ENCODE data around the gene PHF12.

PHF12 gene

DNA sequence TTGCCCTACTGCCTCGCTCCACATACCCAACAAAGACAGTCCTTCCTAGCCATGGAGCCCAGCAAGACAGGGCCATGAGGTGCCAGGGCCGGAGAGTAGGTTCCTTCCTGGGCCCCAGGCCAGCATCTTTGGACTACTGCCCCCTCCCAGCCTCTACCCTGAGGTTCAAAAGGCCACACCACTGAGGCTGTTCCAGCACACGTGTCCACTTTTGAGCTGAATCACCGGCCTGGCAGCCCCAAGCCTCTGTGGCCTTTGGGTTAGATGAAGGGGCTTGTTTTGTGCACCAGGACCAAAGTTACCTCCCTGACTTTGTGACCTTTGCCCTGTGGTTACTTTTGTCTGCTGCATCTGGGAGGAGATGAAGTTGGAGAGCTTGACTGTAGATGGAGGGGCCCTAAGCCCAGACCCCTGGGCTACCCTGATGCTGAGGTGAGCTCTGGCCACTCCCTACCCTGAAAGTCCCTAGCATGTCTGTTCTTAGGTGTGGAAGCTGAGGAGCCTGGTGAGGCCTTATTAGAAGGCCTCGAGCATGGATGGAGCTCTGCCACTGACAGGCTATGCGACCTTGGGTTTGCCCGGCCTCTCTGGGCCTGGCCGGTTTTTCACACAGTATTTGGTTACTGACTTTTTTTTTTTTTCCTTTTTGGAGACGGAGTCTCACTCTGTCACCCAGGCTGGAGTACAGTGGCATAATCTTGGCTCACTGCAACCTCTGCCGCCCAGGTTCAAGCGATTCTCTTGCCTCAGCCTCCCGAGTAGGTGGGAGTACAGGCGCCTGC, 42.5 kb upstream of the PHF12 start:
- ATAC-seq, result no peak
- TF ChIP-seq ZC3H10 (CRISPR knock-in tag; IDR thresholded peaks at IDR 0.05), result no peak
- TF ChIP-seq, protein P1, sequence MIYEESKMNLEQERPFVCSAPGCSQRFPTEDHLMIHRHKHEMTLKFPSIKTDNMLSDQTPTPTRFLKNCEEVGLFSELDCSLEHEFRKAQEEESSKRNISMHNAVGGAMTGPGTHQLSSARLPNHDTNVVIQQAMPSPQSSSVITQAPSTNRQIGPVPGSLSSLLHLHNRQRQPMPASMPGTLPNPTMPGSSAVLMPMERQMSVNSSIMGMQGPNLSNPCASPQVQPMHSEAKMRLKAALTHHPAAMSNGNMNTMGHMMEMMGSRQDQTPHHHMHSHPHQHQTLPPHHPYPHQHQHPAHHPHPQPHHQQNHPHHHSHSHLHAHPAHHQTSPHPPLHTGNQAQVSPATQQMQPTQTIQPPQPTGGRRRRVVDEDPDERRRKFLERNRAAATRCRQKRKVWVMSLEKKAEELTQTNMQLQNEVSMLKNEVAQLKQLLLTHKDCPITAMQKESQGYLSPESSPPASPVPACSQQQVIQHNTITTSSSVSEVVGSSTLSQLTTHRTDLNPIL (CRISPR knock-in tag; IDR thresholded peaks at IDR 0.05; ENCODE audit: low read depth), result no peak
- TF ChIP-seq, protein P2, sequence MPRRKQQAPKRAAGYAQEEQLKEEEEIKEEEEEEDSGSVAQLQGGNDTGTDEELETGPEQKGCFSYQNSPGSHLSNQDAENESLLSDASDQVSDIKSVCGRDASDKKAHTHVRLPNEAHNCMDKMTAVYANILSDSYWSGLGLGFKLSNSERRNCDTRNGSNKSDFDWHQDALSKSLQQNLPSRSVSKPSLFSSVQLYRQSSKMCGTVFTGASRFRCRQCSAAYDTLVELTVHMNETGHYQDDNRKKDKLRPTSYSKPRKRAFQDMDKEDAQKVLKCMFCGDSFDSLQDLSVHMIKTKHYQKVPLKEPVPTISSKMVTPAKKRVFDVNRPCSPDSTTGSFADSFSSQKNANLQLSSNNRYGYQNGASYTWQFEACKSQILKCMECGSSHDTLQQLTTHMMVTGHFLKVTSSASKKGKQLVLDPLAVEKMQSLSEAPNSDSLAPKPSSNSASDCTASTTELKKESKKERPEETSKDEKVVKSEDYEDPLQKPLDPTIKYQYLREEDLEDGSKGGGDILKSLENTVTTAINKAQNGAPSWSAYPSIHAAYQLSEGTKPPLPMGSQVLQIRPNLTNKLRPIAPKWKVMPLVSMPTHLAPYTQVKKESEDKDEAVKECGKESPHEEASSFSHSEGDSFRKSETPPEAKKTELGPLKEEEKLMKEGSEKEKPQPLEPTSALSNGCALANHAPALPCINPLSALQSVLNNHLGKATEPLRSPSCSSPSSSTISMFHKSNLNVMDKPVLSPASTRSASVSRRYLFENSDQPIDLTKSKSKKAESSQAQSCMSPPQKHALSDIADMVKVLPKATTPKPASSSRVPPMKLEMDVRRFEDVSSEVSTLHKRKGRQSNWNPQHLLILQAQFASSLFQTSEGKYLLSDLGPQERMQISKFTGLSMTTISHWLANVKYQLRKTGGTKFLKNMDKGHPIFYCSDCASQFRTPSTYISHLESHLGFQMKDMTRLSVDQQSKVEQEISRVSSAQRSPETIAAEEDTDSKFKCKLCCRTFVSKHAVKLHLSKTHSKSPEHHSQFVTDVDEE (CRISPR knock-in tag; IDR thresholded peaks at IDR 0.05), result no peak
- no peak for TF ChIP-seq TCF4 (CRISPR knock-in tag; IDR thresholded peaks at IDR 0.05; ENCODE audit: borderline replicate concordance)
- no peak for TF ChIP-seq ZNF8 (CRISPR knock-in tag; IDR thresholded peaks at IDR 0.05)
- no peak for TF ChIP-seq ZNF70 (CRISPR knock-in tag; IDR thresholded peaks at IDR 0.05)
- no peak for TF ChIP-seq TOX (CRISPR knock-in tag; IDR thresholded peaks at IDR 0.05; ENCODE audit: borderline replicate concordance)
- TF ChIP-seq, protein P3, sequence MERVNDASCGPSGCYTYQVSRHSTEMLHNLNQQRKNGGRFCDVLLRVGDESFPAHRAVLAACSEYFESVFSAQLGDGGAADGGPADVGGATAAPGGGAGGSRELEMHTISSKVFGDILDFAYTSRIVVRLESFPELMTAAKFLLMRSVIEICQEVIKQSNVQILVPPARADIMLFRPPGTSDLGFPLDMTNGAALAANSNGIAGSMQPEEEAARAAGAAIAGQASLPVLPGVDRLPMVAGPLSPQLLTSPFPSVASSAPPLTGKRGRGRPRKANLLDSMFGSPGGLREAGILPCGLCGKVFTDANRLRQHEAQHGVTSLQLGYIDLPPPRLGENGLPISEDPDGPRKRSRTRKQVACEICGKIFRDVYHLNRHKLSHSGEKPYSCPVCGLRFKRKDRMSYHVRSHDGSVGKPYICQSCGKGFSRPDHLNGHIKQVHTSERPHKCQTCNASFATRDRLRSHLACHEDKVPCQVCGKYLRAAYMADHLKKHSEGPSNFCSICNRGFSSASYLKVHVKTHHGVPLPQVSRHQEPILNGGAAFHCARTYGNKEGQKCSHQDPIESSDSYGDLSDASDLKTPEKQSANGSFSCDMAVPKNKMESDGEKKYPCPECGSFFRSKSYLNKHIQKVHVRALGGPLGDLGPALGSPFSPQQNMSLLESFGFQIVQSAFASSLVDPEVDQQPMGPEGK (CRISPR knock-in tag; IDR thresholded peaks at IDR 0.05; ENCODE audit: borderline replicate concordance), result no peak
- no peak for TF ChIP-seq ARNTL (CRISPR knock-in tag; IDR thresholded peaks at IDR 0.05; ENCODE audit: borderline replicate concordance, low read depth)
- no peak for TF ChIP-seq ESRRG (CRISPR knock-in tag; IDR thresholded peaks at IDR 0.05)
- TF ChIP-seq ZFP3 (CRISPR knock-in tag; IDR thresholded peaks at IDR 0.05), result no peak
- TF ChIP-seq, protein P4, sequence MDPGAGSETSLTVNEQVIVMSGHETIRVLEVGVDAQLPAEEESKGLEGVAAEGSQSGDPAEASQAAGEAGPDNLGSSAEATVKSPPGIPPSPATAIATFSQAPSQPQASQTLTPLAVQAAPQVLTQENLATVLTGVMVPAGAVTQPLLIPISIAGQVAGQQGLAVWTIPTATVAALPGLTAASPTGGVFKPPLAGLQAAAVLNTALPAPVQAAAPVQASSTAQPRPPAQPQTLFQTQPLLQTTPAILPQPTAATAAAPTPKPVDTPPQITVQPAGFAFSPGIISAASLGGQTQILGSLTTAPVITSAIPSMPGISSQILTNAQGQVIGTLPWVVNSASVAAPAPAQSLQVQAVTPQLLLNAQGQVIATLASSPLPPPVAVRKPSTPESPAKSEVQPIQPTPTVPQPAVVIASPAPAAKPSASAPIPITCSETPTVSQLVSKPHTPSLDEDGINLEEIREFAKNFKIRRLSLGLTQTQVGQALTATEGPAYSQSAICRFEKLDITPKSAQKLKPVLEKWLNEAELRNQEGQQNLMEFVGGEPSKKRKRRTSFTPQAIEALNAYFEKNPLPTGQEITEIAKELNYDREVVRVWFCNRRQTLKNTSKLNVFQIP (CRISPR knock-in tag; IDR thresholded peaks at IDR 0.05; ENCODE audit: borderline replicate concordance, low read depth), result no peak
- TF ChIP-seq, protein P5, sequence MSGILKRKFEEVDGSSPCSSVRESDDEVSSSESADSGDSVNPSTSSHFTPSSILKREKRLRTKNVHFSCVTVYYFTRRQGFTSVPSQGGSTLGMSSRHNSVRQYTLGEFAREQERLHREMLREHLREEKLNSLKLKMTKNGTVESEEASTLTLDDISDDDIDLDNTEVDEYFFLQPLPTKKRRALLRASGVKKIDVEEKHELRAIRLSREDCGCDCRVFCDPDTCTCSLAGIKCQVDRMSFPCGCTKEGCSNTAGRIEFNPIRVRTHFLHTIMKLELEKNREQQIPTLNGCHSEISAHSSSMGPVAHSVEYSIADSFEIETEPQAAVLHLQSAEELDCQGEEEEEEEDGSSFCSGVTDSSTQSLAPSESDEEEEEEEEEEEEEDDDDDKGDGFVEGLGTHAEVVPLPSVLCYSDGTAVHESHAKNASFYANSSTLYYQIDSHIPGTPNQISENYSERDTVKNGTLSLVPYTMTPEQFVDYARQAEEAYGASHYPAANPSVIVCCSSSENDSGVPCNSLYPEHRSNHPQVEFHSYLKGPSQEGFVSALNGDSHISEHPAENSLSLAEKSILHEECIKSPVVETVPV (CRISPR knock-in tag; IDR thresholded peaks at IDR 0.05), result no peak
- no peak for TF ChIP-seq ZNF565 (CRISPR knock-in tag; conservative IDR thresholded peaks at IDR 0.05; ENCODE audit: low read depth)
- TF ChIP-seq SNAI2 (CRISPR knock-in tag; IDR thresholded peaks at IDR 0.05), result no peak
- no peak for TF ChIP-seq CSDC2 (CRISPR knock-in tag; IDR thresholded peaks at IDR 0.05)
- TF ChIP-seq ISL1 (CRISPR knock-in tag; IDR thresholded peaks at IDR 0.05), result no peak

DNA sequence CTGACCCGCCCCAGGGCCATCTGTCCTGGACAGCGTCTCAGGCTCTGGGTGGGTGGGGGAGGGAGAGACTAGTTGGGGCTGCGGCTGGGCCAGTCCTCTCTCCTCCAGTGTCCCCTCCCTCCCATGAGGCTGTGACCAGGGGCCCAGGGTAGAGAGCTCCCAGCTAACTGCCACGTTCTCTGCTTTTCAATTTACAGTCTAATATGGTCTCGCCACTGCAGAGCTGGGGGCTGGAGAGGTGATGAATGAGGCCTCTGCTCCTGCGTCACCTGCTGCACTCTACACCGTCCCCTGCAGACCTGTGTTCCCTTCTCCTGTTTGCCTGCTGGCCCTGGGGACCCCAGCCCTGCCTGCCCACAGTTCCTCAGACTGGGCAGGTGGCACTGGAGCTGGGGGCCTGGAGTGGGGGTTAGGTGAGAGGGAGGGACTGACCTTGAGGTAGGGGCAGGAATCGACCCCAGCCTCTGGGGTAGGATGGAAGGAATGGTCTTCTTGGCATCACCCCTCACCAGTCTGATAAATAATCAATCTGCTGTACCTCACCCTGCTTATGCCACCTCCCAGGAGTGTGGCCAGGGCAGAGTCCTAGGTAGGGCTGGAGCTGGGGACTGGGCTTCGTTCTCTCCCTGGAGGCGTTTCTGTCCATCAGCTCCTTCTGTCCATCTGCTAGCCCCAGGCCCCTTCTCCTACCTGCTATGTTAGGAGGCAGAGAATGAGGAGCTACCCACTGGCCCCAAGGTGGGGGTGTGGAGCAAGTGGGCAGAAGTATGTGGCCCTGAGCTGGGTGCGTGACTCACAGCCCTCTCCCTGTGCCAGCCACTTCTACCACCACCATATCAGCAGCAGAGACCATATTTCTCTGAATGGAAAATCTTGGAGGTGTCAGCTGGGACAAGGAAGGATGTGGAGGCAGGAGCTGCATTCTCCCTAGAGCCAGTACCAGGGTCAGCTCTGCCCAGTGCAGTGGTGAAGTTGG, 41.6 kb upstream of the PHF12 start:
- ATAC-seq, result peak; percentile 40; the same call in 1 of the 3 replicates
- TF ChIP-seq, protein P4 (CRISPR knock-in tag; IDR thresholded peaks at IDR 0.05; ENCODE audit: borderline replicate concordance, low read depth), result no peak
- TF ChIP-seq, protein P3 (CRISPR knock-in tag; IDR thresholded peaks at IDR 0.05; ENCODE audit: borderline replicate concordance), result no peak
- TF ChIP-seq ZFP30 (CRISPR knock-in tag; IDR thresholded peaks at IDR 0.05), result no peak
- no peak for TF ChIP-seq ZNF8 (CRISPR knock-in tag; IDR thresholded peaks at IDR 0.05)
- no peak for TF ChIP-seq ZNF565 (CRISPR knock-in tag; conservative IDR thresholded peaks at IDR 0.05; ENCODE audit: low read depth)
- no peak for TF ChIP-seq CSDC2 (CRISPR knock-in tag; IDR thresholded peaks at IDR 0.05)
- no peak for TF ChIP-seq OSR1 (CRISPR knock-in tag; IDR thresholded peaks at IDR 0.05)
- TF ChIP-seq SNAI2 (CRISPR knock-in tag; IDR thresholded peaks at IDR 0.05), result no peak
- TF ChIP-seq, protein P5 (CRISPR knock-in tag; IDR thresholded peaks at IDR 0.05), result no peak
- TF ChIP-seq RARB (CRISPR knock-in tag; IDR thresholded peaks at IDR 0.05), result no peak
- no peak for TF ChIP-seq GLIS3 (CRISPR knock-in tag; IDR thresholded peaks at IDR 0.05)
- no peak for TF ChIP-seq ZC3H10 (CRISPR knock-in tag; IDR thresholded peaks at IDR 0.05)
- no peak for TF ChIP-seq TOX (CRISPR knock-in tag; IDR thresholded peaks at IDR 0.05; ENCODE audit: borderline replicate concordance)
